HTR-8/SVneo (cell line): Measurements from ENCODE around the gene CX3CR1.
"Not testable (repeated sequence)": the region's sequence is repeated elsewhere in the genome, so short reads cannot be mapped to it uniquely, and the experiment has no call there.

ENCODE experiments used
- DNase-seq: peaks from one replicate; pipeline ENCODE4 v3.0.0; 2011; ENCODE audit warnings: low spot score, mixed read lengths; ENCODE audit not compliant: insufficient read length
- FAIRE-seq: peaks from 2 replicates; lab custom pipeline; 2011; peaks lifted over from hg19 to GRCh38; lab: Jason Lieb, UNC

CX3CR1 gene

GRCh38 chr3:39230453-39230852 lies 49.4 kb downstream of the CX3CR1 start:
- FAIRE-seq, result no peak
- DNase-seq, result no peak

GRCh38 chr3:39228496-39228895 lies 51.3 kb downstream of the CX3CR1 start:
- no peak for FAIRE-seq
- no peak for DNase-seq

GRCh38 chr3:39227596-39227995 lies 52.2 kb downstream of the CX3CR1 start:
- DNase-seq, FAIRE-seq: not testable (repeated sequence)

GRCh38 chr3:39226106-39226741 lies 53.6 kb downstream of the CX3CR1 start:
- DNase-seq (no peak), FAIRE-seq (no peak)

- FAIRE-seq, result no peak
- DNase-seq, result no peak
These were observed 55.5 kb downstream of the CX3CR1 start for GRCh38 chr3:39224288-39224687.

- DNase-seq (no peak), FAIRE-seq (no peak)
These were observed 56.9 kb downstream of the CX3CR1 start for GRCh38 chr3:39222939-39223338.

- FAIRE-seq, result no peak
These were observed 57.4 kb downstream of the CX3CR1 start for GRCh38 chr3:39222462-39222861.

GRCh38 chr3:39221141-39221530 lies 58.7 kb downstream of the CX3CR1 start:
- no peak for FAIRE-seq
- DNase-seq, result no peak

More at GRCh38 chr3:39222462-39222861, 57.4 kb downstream of the CX3CR1 start:
- DNase-seq, result no peak

GRCh38 chr3:39220407-39221140 lies 59.3 kb downstream of the CX3CR1 start:
- DNase-seq, result no peak
- FAIRE-seq, result no peak

GRCh38 chr3:39219702-39220101 lies 60.1 kb downstream of the CX3CR1 start:
- no peak for FAIRE-seq
- DNase-seq, result no peak

GRCh38 chr3:39216176-39216790 lies 63.6 kb downstream of the CX3CR1 start:
- FAIRE-seq (no peak), DNase-seq (no peak)

GRCh38 chr3:39213613-39214012 lies 66.2 kb downstream of the CX3CR1 start:
- no peak for FAIRE-seq
- no peak for DNase-seq
